Activated CD4-positive, alpha-beta T cell treated with anti-CD3 and anti-CD28 coated beads, Interleukin-2, amount 50 U/mL, for 16 hours (primary cell): ENCODE data around the gene MARK2.

ENCODE experiments used
- DNase-seq: peaks from one replicate; pipeline ENCODE4 v3.0.0-alpha.2; 2020

The MARK2 gene

DNA sequence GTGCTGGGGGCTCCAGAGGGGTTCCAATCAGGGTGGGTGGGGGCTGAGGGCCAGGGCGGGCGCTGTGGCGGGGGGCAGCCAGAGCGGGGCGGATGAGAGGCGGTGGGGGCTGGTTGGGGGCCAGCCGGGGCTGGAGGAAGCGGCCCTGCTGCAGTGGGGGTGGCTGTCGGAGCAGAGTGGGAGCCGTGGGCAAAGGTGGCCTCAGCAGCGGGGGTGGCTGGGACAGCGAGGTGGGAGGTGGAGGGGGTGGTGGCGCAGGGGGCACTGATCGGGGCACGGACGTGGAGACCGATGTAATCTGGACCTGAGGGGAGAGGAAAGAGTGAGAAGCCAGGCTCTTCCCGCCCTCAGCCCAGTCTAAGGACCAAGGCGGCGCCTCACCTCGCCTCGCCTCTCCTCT lies 73.0 kb downstream of the MARK2 start:
- DNase-seq, result no peak

DNA sequence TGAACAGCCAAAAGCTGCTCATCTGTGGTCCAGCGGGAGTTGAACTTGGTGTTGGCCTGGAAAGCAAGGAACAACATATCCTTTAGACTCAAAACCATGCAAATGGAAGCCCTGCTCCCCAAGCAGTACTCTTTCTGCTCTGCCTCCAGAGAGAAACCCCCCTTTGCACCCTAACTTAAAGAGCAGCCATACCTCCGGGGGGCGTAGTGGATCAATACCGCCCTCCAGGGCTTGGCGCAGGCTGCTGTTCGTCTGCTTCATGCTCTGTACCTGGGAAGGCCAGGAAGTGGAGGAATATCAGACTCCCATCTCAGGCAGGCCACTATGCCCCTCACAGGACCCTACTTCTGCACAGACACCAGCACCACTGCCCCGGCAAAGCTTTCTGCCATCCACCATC lies 73.8 kb downstream of the MARK2 start:
- DNase-seq, result no peak

DNA sequence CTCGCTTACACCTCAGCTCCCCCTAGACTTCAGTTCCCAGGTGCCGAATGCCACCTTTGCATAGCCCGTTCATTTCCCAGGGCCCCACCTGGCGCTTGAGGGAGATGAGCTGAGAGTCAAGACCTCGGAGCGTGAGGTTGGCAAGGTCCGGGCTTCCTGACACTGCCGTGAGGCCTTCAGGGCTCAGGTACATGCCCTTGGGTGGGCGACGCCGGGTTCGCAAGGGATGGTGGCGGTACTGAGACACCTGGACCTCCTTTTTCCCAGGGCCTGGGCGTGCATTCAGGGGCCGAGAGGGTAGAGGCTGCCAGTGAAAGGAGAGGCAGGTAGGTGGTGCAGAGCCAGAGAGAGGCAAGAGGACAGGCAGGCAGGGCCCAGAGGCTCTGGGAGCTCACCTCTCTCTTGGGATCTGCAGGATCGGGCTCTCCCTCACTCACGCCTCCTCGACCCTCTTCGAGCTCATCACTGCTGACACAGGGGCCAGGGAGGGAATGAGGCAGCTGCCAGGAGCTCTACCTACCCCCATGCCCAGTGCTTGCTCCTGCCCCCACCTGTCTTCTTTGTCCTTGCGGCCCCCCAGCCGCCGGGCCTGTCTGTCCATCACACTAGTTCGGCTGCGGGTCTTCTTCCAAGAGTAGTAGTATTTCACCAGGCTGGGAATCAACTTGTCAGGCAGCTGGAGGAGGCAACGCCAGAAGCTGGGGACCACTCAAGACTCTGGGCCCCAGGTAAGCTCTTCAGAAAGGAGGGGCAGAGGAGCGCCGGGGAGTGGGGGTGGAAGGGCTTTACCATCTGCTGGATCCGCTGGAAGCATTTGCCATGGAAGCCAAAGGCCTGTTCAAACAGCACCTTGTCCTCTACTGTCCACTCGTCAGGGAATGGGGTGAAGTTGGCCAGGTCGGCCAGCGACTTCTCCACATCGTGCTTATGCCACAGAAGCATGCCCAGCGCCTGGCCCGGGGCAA lies 75.2 kb downstream of the MARK2 start:
- no peak for DNase-seq

DNA sequence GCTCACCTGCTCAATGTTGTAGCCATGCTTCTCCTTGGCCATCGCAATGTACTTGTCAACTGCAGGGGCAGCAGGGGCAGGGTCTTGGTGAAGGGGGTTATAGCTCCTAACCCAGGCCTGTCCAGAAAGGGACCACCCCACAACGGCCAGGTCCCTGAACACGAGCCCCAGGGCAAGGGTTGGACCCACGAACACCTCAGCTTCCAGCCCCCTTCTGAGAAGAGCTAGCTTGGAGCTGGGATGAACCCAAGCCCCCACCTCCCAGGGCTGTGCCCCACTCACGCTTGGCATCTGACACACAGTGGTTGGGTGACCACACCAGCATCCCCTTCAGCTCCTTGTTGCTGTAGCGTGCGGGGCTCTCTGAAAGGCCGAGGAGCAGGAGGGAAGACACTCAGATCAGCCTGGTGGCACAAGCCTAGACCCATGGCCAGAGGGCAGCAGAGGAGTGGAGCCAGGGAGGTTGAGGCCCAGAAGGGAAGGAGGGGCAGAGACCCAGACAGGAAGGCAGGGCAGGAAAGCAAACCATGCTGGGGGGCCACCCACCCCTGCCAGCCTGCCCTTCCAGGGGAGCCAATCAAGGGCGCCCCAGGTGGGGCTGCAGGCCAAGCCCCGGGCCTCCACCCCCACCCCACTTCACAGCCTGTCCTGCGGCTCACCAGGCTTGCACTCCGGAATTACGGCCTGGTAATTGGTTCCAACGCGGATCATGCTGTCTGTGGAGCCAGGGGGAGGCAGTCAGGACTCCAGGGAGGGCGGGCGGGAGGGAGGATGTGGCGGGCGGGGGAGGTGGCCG lies 76.2 kb downstream of the MARK2 start:
- DNase-seq, result no peak

DNA sequence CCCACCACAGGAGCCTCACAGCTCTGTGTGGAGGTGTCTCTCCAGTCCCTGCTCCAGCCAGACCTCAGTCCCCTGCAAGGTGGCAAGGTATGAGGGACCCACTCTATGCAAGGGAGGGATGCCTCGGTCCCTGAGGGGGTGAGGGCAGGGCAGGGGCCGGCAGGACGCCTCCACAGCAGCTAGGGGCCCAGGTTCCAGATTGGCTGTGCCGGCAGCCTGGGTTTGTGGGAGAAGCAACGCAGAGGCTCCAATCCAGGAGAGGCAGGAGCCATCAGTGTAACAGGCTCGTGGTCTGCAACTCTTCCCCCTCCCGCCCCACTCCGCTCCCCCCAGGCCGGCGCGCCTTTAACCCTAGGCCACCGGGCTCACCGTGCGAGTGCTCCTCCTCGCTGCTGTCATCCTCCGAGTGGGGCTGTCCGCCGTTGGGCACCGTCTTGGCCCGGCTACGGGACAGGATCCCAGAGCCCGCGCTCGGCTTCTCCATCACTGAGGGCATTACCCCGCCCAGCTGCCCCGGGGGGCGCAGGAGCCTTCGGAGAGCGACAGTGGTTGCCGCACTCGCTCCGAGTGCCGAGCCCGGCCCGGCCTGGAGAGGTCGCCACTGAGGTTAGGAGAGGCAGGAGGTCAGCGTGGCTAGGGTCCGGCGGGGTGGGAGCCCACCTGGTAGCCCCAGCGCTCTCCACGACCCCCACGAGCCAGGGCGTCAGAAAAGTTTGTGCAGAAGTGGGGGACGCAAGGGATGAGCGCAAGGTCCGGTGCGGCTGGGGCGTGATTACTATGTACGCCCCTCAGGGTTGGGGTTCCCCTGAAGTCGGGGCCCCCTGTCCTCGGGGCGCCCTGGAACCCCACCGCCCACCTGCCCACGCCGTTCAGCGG lies 77.3 kb downstream of the MARK2 start:
- DNase-seq, result peak; percentile 25

DNA sequence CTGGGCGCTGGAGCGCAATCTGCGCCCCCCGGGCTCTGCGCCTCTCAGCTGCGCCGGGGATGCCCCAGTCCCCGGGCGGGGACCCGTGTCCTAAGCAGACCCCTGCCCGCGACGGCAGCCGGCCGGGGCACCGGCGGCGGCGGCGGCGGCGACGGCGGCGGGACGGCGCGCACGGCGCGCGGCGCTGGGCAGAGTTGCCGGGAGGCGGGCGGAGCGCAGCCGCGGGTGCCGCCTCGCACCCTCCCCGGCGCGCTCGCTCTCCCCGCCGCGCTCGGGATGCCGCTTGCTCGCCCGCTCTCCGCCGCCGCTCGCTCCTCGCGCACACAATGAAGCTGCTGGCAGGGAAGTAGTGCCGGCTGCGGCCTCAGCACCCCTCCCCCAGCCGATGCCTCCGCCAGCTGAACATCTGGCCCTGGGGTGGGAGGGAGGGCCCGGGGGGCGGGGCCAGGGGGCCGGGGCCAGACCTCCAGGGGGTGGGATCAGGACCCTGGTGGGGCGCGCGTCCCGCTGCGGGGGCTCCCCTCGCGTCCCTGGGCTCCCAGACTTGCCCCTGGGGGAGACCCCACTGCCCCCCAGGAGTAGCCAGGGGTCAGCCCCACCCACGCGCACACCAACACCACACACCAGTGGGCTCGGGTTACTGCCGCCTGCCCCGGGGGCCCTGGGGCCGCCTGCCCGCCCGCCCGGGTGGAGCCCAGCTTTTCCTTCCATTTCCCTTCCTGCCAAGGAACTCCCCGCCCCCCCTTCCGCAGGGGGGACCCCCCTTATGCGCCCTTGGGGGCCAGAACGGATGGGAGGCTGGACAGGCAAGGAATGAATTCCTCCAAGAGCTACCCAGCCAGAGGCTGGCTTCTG lies 78.2 kb downstream of the MARK2 start, which contains the start of gene RCOR2:
Gene RCOR2, minus strand, starts transcription at position 328 of the 855 bp plus-strand sequence. CDS start 708 bp downstream, outside the sequence.
- peak; percentile 52 for DNase-seq

DNA sequence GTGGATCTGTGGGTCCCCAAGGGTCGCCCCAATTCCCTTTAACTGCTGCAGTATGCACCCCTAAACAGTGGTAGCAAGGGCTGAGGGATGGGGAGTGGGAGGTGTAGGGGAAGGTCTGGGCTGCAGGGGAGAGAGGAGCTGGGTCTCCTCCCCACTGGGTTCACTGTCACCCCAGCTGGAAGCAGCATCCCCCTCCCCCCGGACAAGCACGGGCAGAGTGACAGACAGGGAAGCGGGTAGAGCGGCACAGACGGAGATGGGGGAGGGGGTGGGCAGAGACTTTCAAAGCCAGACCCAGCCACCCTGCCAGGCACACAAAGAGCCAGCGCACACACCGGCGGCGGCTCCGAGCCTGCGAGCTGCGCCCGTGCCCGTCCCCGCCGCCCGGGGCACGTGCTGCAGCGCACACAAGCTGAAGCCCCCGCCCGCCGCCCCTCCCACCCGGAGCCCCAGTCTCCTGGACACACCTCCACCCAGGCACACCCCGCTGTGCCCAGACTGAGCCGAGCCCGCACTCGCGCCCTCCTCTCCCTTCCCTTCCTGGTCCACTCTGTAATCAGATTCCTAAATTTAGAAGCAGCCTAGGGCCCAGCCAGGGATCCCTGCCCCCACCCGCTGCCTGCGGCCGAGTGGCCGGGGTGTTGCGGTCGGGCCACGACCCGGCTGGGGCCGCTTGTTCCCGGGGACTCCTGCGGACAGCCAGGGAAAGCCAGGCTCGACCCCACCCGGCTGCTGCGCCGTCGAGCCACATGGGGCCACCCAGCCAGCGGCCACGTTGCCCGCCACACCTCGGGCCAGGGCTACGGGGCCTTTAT lies 79.0 kb downstream of the MARK2 start:
- DNase-seq, result peak; percentile 11

DNA sequence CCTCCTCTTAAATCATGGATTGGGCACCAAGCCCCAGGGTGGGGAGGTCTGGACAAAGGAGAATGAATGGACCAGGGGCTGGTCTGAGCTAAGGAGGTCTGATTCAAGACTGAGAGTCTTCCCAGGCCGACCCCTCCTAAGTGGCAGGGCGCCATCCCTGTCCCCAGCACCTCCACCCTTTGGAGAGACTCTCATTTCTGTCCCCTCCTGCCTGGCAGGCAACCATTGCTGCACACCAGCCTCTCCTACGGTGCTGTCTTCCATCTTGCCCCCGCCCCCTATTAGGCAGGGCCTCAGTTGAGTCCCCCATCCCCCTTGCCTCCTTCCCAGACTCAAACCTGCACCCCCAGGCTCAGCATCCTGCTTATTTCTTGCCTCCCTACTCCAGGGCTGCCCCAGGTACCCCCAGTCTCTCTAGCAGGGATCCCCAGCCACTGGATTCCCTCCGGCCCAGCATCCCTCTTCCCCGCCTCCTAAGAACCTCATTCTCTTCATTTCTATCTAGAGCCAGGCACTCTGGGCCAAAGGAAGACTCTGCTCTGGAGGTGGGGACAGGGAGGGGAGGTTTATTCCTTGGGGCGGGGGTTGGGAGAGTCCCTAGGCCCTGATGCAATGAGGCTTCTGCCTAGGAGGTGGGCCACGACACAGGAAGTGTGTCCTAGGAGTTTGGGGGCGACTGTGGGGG lies 79.7 kb downstream of the MARK2 start:
- DNase-seq, result no peak

DNA sequence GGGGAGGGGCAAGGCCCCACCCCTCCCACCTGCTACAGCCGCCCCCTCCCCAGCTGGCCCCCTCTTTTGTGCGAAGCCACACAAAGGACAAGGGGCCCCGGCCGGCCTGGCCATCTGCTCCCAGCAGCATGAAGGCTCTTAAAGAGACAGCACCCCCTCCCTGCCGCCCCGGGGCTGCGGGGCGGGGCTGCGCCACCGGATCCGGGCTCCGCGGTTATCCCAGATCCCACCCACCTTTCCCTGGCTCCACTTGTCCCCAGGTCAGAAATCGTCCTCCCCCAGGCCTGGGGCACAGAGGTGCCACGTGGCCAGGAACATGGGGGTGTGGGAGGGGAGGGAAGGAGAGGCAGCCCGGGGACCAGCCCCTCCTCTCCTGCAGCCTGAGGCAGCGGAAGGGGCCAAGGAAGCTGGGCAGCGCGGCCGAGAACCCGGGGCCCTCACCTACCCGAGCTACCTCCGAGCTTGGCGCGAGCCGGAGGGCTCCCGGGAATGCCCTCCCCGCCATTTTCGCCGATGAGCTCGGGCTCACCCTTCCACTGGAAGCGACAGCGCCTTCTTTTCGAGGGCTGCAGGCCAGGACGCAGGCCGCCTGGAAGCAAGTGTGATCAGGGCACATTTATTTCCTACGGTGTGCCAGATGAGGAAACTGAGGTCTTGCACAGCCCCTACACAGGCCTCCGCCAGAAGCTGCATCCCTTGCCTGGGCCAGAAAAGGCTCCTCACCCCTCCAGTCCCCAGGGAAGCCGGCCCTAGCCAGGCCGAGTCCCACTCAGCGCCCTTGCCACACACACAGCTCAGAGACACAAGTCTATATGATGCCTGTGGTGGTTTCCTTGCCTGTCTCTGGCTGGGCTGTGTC lies 80.6 kb downstream of the MARK2 start:
- DNase-seq, result no peak

DNA sequence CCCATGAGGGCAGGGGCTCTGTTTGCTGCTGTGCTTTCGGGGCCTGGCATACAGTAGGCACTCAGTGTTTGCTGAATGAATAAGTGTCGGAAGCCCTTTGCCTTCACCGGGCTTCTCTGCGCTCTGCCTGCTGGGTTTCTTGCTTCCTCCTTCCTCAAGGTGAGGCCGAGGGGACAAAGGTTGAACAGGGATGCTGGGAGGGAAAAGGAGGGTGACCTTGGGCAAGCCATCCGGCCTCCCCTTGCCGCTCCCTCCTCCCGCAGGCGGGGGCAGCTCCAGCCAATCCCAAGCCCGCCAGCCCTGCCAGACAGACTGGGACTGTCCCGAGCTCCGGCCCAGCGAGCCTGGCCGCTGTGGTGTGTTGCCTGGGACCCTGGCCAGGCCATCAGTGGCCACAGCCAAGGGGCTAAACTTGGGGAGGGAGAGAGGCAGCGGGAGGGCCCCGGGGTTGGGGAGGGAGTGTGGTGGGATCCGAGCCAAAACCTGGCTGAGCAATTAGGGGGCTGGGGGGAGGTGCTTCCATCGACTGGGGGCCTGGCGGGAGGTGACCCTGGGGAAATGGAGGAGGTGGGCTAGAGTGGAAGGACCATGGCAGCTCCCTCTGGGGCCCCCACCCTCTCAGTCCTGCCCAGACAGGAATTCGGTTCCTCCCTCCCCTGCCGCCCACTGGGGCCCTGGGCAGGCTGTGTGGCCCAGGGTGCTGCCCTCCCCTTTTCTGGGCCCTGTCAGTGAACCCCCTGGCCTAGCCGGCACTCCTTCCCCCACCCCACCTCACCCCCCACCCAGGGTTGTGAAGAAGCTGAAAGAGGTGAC lies 81.4 kb downstream of the MARK2 start:
- no peak for DNase-seq

DNA sequence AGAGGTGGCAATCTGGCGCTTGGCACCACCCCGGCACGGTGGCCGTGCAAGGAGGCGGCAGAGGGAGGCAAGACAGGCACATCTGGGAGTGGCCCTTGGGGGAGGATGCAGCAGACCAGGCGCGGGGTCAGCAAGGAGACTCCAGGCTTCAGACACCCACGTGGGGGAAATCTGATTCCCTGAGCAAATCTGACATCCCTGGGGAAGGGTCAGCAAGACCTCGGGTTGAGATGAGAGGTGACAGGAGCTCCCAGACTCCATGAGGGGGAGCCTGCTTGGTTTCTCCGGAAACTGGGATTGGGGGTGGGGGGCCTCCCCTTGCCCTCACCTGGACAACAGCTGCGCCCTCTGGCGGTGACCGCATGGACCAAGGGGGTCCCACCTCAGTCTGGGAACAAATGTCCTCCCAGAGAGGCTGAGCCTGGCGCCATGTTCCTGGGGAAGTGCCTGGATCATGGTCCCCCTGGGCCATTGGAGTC lies 82.1 kb downstream of the MARK2 start:
- peak; percentile 23 for DNase-seq

DNA sequence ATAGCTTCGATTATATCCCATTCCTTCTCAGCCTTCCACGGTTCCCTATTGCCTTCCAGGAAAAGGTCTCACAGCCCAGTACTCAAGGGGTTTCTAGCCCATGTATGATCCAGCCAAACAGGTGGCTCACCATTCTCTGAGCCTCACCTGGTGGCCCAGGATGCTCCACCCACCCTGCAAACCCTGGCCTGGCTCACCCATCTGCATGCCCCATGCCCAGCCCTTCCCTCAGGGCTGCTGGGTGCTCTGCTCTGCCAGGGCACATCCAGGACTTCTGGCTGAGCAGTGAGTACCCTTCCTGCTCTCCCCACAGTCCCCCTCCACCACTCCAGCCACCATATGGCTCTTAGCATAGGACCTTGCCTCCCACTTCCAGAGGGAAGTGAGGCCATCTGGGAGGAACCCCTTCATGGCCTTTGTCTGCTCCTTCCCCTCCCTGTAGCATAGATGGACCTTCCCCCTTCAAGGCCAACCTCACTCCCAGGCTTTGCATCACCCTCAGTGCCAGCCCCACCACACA lies 83.8 kb downstream of the MARK2 start:
- DNase-seq, result no peak

DNA sequence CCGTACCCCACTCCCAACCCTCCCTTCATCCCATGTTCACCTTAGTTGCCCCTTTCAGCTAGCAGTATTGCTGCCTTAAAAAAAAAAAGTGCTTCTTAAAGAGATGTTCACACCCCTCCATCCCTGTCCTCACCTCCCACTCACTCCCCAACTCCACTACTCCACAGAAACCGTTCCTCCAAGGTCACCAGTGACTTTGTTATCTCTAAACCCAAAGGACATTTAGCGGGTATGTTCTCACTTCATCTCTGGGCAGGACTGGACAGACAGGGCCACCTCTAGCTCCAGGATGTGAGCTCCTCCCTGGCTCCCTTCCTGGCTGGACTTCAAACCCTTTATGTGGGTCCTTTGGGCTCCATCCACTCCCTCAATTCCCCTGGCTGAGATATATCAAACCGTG lies 84.4 kb downstream of the MARK2 start:
- DNase-seq, result no peak

DNA sequence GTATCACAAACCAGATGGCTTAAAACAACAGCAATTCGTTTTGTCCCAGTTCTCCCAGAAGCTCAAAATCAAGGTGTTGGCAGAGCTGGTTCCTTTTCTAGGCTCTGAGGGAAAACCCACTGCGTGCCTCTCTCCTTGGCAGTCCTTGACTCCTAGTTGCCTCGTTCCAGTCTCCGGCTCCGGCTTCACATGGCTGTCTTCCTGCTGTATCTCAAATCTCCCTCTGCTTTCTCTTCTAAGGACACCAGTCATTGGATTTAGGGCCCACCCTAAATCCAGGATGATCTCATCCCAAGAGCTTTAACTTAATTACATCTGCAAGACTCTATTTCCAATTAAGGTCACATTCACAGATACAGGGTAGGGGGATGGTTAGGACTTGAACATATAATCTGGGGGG lies 90.7 kb downstream of the MARK2 start:
- no peak for DNase-seq

DNA sequence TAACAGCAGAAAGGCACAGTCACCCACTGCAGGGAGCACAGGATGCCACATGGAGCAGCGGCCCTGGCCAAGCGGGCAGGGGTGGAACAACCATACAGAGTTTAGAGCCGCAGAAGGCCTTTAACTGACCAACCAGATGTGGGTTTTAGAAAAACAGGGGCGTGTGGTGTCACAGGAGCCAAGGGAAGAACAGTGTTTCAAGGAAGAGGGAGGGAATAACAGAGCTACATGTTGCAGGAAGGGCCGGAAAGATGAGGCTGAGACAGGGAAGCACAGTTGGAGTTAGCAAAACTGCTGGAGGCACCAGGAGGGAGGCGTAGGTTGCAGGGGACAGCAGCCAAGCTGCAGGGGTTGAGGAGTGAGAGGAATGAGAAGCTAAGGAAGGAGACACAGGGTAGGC lies 92.1 kb downstream of the MARK2 start:
- DNase-seq, result no peak

DNA sequence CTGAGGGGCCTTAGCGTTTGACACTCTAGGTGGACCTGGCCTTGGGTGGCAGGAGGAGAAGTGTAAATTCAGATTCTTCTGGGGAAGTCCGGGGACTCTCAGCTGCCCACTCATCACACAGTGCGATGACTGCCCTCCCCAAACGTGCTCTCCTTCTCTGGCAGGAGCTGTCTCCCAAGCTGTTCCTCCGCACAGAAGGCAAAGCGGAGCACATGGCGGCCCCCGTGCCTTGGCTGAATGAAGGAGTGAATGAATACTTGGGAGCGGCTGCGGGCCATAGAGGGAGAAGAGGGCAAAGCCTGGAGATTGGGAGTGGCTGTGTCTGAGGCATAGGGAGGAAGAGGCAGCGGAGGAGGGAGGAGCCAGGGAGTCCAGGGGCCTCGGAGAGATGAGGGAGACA lies 93.0 kb downstream of the MARK2 start:
- no peak for DNase-seq

DNA sequence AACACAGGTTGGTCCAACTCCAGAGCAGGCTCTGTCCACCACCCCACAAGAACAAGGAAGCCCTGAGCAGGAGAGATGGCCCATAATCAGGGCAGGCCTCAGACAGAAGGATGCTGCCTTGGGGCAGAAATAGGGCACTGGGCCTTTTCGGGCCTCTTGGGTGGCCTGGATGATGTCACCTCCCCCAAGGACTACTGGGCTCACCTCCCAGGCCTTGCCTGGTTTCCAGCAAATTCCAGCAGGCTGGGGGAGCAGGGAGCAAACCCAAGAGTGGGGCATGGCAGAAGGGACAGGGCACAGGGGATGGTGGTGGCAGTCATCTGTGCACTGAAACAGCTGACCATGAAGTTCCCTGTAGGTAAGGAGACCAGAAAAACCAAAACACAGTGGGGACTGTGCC lies 94.5 kb downstream of the MARK2 start:
- DNase-seq, result no peak
